Fibroblast of lung (primary cell): ENCODE data around the gene ADAMTS10.

Source experiments
- CTCF ChIP-seq, 2 donors: IDR thresholded peaks in 1 of 2; conservative IDR thresholded peaks in 1 of 2; 1 replicate in 1 of 2; 2 replicates in 1 of 2; pipeline ENCODE4 v1.5.1; 2011 to 2012; ENCODE audit warnings: low read length in 2 of 2, control low read depth in 1 of 2, inconsistent platforms in 1 of 2, low read depth in 1 of 2, mild to moderate bottlenecking in 1 of 2
- EZH2 ChIP-seq: IDR thresholded peaks from 2 replicates; pipeline ENCODE4 v1.5.1; 2012; ENCODE audit warnings: low read length, control low read depth, mild to moderate bottlenecking; ENCODE audit errors: missing control alignments

DNA sequence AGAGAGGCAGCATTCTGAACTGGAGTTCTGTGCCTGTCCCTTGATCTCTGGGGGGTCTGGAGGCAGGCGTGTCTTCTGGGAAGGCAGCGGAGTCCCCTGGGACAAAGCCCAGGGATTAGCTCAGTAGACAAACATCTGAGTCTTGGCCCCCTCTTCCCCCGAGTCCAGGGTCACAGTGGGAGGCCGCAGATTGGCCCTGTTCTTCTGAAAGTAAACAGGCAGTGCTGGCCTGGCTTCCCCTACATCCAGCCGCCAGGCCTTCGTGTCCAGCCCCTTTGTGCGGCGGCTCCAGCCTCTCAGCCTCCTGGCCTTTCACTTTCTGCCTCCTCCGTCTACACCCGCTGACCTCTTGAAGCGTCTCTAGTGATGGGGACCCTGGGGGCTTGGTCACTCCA lies 20.9 kb upstream of the ADAMTS10 start:
- TF ChIP-seq CTCF (conservative IDR thresholded peaks at IDR 0.05 in 1 of 2, IDR thresholded peaks at IDR 0.05 in 1 of 2; ENCODE audit: low read depth in 1 of 2, low read length in 2 of 2) (no peak), EZH2 (no peak)
